T-helper 22 cell (primary cell): ENCODE measurements around the gene OCA2.

Experiments
- DNase-seq: peaks from one replicate; pipeline ENCODE4 v3.0.0-alpha.2; 2020; ENCODE audit warnings: low read depth

OCA2 gene

DNA sequence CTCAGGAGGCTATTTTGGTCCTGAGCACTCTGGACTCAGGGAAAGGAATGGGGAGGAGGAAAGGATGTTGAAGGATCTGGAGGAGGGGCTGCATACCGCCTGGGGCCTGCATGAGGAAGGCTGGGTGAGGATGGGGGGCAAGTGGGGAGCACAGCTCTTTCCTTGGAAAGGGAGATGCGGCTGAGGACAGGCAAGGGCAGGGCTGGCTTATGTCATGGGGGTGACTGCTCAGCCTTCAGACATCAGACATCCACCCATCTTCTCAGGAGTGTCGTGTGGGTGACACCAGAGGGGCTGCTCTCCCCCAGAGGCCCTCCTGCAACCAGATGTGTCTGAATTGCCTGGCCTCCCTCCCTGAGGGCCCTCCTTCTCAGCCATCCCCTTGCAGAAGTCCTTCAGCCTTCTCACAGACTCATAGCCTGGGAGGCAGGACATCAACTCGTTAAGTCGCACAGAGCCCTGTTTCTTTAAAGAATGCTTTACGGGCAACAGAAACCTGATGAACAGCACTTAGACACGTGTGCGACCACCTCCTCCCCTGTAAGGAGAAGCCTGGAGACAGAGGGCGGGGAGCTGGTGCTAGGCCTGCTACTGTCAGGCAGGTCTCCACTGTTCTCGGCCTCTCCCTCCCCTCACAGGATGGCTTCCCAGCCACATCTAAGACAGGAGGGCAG lies 252.3 kb downstream of the OCA2 start:
- DNase-seq: no peak

- no peak for DNase-seq
Observed at GRCh38 chr15:27845535-27846369, 253.4 kb downstream of the OCA2 start.

DNA sequence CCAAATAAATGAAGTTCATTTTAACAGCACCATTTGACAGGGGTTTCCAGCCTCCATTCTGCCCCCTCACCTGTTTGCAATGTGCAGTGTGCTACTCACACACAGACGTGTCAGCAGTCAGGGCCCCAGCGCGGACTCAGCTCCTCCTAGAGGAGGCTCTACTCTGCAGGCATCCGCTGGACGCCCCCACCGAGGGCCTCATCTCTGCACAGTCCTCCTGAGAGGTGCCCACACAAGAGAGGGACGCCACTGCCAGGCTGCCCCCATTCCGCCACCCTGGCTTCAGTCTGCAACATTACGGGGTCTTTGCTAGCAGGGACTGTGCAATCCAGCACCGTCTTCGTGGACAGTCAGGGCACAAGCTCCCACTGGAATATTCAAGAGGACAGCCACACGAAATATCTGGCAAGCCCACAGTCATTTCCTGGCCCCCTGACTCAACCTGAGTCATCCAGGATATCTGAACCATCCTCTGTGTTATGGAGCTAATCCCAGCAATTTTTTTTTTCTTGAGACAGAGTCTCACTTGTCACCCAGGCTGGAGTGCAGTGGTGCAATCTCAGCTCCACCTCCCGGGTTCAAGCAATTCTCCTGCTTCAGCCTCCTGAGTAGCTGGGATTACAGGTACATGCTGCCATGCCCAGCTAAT lies 255.0 kb downstream of the OCA2 start:
- DNase-seq: no peak

GRCh38 chr15:27843146-27843545 lies 256.0 kb downstream of the OCA2 start:
- DNase-seq: no peak

GRCh38 chr15:27842526-27842925 lies 256.6 kb downstream of the OCA2 start:
- DNase-seq: no peak

GRCh38 chr15:27835233-27835939 lies 263.7 kb downstream of the OCA2 start:
- DNase-seq: no peak

GRCh38 chr15:27834684-27835083 lies 264.4 kb downstream of the OCA2 start:
- DNase-seq: no peak

DNA sequence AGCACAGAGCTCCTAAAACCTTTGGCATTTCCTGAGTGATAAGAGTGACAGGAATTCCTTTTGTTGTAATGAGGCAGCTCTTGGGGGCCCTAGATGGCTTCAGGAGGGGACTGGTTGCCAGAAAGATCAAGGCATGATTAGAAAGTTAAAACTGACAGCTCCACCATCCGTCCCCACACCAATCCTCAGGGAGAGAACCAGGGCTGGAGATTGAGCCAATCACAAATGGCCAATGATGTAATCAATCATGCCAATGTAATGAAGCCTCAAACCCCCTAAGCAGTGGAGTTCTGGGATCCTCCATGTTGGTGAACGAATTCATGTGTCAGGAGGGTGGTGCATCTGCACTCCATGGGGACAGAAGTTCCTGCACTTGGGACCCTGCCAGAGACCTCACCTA lies 265.1 kb downstream of the OCA2 start:
- DNase-seq: no peak

DNA sequence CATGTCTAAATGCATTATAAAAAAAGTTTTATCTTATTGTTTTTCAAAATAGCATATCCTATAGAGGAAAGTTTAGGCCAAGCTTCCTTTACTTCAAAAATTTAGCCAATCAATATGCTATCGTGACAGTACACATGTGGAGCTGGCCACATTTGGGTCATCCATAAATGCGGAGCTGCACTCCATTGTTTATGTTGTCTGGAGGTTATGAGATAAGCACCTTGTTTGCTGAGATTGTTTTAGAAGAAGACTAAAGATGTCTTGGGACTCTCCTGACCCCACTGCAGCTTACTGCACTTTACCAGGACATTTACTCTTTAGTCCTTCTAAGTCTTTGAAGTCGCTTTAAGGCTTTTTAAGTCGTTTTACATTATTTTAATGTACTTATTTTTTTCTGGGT lies 265.9 kb downstream of the OCA2 start:
- no peak for DNase-seq

- DNase-seq: no peak
Observed at GRCh38 chr15:27832237-27832596, 266.9 kb downstream of the OCA2 start.

DNA sequence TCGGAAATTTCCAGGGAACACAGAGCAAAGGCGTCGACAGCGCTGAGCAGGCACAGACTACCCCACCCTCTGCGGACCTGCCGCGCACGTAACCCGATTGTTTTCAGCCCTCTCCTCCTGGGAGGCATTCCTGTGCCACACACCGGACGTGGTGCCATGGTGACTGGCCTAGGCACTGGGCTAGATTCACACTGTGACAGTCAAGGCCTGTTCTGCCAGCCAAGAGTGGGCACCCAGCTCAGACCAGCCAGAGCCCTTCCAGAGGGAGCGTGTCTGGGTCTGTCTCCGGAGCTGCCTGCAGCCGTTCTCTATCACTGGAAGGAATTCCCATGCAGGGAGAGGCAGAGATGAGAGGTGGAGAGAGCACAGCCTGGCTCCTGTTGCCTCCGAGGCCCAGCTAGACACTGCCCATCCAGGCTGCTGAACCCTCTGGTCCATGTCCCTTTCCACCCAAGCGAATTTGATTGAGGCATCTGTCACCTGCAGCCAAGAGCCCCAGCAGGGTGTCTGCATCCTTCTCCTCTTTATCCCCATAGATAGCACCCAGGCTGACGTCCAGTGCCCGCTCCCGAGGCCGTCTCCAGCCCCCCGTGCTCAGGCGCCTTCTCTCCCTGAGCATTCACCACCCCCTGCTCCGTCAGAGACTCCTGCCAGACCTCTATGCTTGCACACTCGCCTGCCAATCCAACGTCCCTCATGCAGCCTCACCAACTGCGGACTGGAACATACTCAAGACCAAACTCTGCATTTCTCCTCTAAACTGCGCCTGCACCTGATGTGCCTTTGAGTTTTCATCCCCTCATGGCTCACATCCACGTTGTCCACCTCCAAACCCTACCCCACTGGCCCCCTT lies 267.5 kb downstream of the OCA2 start:
- DNase-seq: no peak

DNA sequence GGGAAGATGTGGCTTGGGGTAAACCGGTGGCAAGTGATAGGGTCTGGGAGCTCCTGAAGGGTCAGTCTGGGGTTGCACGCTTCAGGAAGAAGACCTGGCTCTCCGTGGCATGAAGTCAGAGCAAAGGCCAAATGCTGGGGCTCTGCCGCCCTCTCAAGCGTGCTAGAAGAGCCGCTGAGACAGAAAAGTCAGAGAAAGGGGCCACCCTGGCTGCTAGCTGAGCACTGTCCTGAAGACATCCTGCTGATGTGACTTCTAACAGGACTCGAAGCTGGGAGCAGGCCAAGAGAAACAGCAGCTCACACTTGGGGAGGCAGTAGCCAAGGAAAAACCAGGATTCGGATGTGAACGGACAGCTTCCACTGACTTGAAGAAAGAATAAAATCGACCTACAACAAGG lies 270.4 kb downstream of the OCA2 start:
- DNase-seq: no peak

DNA sequence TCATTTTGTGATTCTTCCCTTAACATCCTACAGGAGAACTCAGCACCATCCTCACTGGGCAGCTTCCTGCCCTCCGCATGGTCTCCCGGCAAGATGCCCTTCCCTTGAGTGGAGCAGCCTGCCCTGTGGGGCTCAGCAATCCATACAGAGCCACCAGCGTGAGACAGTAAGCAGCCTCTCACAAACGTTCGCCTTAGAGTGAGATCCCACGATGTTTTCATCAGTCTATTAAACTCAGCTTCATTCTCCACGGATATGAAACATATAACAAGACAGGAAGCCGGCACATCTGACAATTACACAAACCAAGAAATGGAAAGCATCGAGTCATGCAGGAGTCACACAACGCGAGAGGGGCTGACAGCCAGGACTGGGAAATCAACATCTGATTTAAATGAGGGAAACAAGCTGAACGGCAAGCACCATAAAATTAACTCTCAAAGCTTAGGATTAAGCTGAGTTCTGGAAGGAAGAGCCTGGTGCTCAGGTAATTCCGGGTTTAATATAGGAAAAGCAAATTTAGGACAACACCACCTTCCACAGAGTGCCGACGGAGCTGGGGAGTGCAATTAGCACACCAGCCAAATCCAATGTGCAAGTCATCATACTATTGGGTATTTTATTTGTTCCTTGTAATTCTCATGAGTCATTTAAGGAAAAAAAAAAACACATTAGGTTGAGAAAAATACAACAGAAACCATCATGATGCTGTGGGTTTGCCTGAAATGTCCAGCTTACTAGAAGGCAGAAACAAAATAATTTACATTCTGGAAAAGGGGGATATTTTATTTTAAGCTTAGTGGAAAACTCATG lies 272.0 kb downstream of the OCA2 start:
- DNase-seq: no peak

GRCh38 chr15:27826411-27826810 lies 272.7 kb downstream of the OCA2 start:
- no peak for DNase-seq

- DNase-seq: no peak
Observed at GRCh38 chr15:27824841-27825422, 274.2 kb downstream of the OCA2 start.

DNA sequence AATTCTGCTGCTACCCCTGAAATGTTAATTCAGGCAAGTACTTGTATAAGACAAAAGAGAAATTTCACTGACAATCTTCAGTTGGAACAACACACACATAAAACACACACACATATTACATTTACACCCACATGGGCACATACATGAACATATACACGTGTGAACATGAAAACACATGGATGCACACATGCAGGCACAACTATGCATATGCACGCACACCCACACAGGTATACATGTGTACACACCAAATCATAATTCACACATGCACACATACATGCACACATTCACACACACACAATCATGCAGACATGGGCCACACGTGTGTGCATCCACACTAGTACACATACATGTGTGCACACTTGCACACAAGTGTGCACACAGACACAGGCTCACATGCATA lies 277.8 kb downstream of the OCA2 start:
- no peak for DNase-seq

DNA sequence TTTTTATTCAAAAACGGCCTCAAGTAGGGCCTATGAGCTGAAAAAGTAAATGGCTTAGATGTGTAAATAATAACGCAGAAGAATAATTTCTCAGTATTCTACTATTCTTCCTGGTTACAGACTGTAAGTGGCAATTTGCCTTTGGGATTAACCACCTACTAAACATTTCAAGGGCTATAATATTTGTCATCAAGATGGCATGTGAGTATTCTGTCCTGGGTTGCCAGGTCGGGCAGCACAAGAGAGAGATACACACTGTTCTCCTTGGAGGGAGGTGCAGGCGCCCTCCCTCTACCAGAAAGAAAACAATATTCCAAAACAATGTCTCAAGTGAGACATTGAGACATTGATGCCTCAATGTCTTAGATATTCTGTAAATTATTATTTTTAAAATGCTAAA lies 278.4 kb downstream of the OCA2 start:
- no peak for DNase-seq

GRCh38 chr15:27820232-27820631 lies 278.9 kb downstream of the OCA2 start:
- no peak for DNase-seq

- no peak for DNase-seq
Observed at GRCh38 chr15:27817258-27817657, 281.9 kb downstream of the OCA2 start.

GRCh38 chr15:27816790-27817189 lies 282.3 kb downstream of the OCA2 start:
- no peak for DNase-seq
